ENCODE results near the gene CDIP1.

CDIP1 gene

GRCh38 chr16:4539716-4540284 lies 1.2 kb upstream of the CDIP1 start:
- H3K4me3 ChIP-seq (ENCODE audit: low read depth, low read length) = no peak overlapping the region

GRCh38 chr16:4537376-4538343 lies 913 bp downstream of the CDIP1 start:
- peak overlapping the region; percentile 71 for H3K4me3 ChIP-seq (ENCODE audit: low read depth, low read length)

- no peak overlapping the region for H3K4me3 ChIP-seq (ENCODE audit: low read depth, low read length)
Observed at GRCh38 chr16:4536391-4537106, 2.0 kb downstream of the CDIP1 start.

- no peak overlapping the region for H3K4me3 ChIP-seq (ENCODE audit: low read depth, low read length)
Observed at GRCh38 chr16:4535627-4536108, 2.9 kb downstream of the CDIP1 start.

DNA sequence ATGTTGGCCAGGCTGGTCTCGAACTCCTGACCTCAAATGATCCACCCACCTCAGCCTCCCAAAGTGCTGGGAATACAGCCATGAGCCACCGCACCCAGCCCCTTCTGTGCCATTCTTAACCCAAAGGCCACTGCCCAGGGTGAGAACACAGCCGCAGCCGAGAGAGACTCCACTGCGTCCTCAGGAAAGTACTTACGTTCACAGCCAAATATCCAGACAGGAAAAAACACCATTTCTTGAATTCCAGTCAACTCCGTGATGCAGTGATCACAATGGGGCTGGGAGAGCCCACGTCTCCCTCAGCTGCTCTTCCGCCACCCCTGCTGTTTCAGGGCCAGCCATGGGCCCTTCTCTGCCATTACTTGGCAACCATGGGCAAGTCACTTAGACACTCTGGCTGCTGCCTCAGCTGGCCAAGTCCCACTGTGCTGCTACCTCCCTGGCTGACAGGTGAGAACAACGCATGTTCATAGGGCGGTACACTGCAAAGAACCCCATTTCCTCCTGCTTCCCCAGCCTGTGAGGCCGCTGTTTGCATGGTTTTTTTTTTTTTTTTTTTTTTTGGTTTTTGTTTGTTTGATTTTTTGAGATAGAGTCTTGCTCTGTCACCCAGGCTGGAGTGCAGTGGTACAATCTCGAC lies 4.3 kb downstream of the CDIP1 start:
- no peak overlapping the region for H3K4me3 ChIP-seq (ENCODE audit: low read depth, low read length)

DNA sequence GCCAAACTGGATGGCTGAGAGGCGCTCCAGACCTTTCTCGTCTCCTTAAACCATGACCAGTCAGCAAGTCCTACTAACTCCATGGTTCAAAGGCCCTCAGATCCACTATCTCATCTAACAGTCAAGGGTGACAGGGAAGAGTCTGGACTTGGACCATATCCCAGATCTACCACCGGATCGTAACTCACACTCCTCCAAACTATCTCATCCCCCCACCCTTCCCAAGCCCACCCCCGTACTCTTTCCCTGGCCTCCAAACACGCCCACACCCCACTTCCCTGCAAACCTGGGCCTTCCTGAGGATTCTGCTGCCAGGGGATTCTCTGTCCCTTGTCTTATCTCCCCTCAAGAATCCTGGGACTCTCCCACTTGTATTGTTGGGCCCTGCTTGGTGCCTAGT lies 5.1 kb downstream of the CDIP1 start:
- H3K4me3 ChIP-seq (ENCODE audit: low read depth, low read length) = no peak overlapping the region

GRCh38 chr16:4532238-4532637 lies 6.3 kb downstream of the CDIP1 start:
- H3K4me3 ChIP-seq (ENCODE audit: low read depth, low read length) = no peak overlapping the region

GRCh38 chr16:4531811-4532210 lies 6.8 kb downstream of the CDIP1 start:
- H3K4me3 ChIP-seq (ENCODE audit: low read depth, low read length) = no peak overlapping the region

DNA sequence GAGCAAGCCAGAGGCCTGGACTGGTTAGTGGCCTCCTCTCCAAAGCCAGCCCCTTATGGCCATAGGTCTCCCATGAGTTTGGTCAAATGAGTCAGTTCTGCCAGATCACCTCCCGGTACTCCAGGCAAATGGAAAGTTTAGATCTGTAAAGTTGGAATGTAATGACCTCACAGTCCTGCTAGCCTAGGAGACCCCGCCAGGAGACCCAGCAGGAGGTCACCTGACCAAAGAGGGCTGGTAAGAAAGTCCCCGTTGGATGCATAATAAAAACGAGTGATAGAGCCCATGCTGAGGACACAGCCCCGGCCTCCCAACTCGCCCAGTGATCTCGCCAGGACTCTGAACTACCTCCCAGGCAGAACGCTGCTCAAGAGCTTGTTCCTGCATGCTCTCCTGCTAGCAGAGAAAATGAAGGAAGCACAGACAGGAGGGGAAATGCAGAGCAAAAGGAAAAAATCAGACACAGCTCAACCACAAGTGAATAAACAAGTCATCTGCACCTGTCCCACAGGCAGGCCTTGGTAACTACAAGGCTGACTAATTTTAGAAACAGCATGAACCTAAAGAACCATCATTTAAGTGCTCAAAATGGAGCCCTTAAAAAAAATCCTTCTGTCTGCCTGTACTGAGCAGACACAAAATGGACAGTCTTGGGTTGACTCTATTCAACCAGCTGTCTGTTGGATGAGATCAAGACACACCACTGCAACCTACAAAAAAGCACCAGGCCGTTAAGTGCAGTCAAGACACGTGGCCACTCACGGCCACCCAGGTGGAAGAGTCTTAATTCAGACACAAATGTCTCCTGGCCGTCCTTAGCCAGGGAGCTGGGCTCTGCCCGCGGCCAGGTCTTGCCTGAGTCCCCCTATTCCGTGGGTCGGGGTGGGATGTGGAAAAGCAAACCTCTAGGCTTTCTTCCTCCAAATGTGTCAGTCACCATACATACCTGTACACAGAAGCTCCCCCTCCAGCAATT lies 9.2 kb downstream of the CDIP1 start:
- H3K4me3 ChIP-seq (ENCODE audit: low read depth, low read length) = no peak overlapping the region

DNA sequence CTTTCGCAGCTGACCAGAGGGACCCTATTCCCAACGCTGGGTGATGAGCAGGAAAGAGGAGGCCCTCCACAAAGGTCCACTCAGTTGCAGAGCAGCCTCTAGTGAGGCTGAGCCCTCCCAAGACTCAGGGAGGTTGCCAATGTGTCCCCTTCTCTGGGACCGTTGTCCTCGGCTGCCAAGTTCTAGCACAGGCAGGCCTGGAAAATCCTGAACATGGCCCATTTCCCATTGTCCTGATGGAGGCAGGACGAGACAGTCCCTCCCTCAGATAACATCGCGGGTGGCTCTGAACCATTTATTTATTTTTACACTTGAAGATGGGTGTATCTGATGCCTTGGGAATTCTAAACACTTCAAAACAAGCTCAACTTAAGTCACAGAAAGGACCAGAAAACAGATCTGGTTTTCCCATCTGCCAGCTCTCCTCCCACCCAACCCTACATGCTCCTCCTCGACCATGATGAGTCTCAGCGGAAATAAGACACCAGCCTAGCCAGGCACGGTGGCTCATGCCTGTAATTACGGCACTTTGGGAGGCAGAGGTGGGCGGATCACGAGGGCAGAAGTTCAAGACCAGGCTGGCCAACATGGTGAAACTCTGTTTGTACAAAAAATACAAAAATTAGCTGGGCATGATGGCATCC lies 12.8 kb downstream of the CDIP1 start:
- no peak overlapping the region for H3K4me3 ChIP-seq (ENCODE audit: low read depth, low read length)

GRCh38 chr16:4525069-4525468 lies 13.5 kb downstream of the CDIP1 start:
- H3K4me3 ChIP-seq (ENCODE audit: low read depth, low read length) = no peak overlapping the region

GRCh38 chr16:4524571-4524970 lies 14.0 kb downstream of the CDIP1 start:
- no peak overlapping the region for H3K4me3 ChIP-seq (ENCODE audit: low read depth, low read length)

DNA sequence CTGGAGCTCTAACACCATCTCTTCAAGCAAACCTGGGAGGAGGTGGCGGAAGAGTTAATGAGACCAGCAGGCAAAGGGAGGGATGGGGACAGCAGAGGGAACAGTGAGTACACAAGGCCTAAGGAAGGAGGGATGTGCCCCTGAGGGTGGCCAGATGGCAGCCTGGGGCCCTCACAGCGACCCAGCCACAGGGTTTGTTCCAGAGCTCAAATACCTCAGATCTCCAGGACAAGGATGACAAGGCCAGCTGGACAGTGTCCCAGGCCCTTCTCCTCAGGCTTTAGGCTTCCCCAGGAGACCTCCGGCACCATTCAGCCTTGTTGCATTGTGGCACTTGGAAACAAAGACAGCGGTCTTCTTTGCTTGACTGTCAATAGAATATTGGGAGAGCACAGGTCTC lies 14.9 kb downstream of the CDIP1 start:
- no peak overlapping the region for H3K4me3 ChIP-seq (ENCODE audit: low read depth, low read length)

GRCh38 chr16:4522051-4522581 lies 16.5 kb downstream of the CDIP1 start:
- H3K4me3 ChIP-seq (ENCODE audit: low read depth, low read length) = no peak overlapping the region

- no peak overlapping the region for H3K4me3 ChIP-seq (ENCODE audit: low read depth, low read length)
Observed at GRCh38 chr16:4520913-4521312, 17.7 kb downstream of the CDIP1 start.

DNA sequence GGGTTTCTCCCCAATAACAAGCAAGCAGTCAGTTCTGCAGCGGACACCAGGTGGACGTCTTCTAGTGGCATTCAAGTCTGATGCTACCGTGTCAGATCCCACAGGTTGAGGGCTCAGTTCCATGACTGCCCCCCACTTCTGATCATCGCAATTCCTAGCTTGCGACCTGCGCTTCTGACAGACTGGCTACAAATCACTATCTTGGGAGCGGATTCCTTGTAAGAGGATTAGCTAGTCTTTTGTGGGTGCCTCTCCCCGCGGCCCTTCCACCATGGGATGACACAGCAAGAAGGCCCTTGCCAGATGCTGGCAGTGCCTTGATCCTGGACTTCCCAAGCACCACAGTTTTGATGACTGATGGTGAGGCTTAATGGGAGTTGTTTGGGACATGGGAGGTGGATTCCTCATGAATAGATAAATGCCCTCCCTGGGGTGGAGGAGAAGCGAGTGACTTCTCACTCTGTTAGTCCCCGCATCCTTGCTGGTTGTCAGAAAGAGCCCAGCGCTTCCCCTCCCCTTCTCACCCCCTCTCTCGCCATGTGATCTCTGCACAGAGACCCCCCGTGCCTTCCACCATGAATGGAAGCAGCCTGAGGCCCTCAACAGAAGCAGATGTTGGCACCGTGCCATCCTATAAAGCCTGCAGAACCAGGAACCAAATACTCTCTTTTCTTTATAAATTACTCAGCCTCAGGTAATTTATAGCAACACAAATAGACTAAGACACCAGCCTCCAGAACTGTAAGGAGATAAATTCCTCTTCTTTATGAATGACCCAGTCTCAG lies 19.1 kb downstream of the CDIP1 start:
- no peak overlapping the region for H3K4me3 ChIP-seq (ENCODE audit: low read depth, low read length)

DNA sequence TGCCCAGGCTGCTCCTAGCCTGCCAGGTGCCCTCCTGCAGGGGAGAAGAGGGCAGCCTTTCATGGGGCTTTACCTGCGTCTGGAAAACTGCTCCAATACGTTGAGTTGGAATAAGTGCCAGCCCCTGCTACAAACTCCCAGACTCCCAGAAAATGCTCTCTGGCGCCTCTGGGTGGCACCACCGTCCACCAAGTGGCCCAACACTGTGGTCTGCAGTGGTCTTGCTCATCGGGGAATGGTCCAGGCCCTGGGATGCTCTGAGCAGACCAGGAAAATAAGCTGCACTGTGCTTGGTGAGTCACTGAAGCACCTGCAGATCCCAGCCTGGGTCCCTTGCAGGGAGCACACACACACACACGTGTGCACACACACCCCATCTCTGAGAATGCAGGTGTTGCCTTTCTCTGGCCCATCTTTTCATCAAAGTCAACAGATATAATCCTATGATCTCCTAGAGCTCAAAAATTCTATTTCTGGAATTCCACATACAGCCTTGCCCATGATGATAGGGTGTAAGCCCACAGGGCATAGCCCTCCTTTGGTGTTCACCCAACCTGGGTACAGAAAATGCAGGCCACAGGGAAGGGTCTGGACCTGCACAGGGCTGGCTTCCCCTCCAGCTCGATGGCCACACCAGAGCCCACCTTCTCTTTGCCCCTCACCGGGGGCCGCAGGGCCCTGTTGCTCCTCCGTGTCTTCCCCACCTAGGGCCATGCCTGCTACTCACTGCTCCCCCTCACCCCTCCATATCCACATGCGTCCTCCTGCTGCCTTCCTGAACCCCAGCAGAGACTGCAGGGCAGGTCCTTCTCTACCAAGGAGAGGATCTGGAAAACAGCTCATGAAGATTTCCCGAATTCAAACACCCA lies 20.5 kb downstream of the CDIP1 start:
- H3K4me3 ChIP-seq (ENCODE audit: low read depth, low read length) = no peak overlapping the region
